MCF 10A (cell line): Measurements from ENCODE around the gene CTNNA2. TPM values are rescaled to one million over a fixed set of nuclear protein-coding genes. Genes with fewer than 3 reads are reported as not detected.

ENCODE experiments used
- BruUV-seq: library from RNA; stranded (reverse); fragments of 400-500 nt; replicated peaks from 2 replicates; lab custom pipeline; 2021; lab: Mats Ljungman, UMichigan
- CTCF ChIA-PET: fragments of 300-600 bp; sonication (Branson Sonifier 250); formaldehyde crosslinking; extraction: SDS; loops from one replicate; lab custom pipeline; 2021; ENCODE audit warnings: antibody characterized with exemption, inconsistent platforms; lab: Yijun Ruan, JAX
- POLR2A ChIA-PET: fragments of 300-600, 350-650 bp; sonication (Branson Sonifier 250); formaldehyde crosslinking; extraction: SDS; loops from one replicate; lab custom pipeline; 2020; ENCODE audit warnings: antibody characterized with exemption, inconsistent platforms; lab: Yijun Ruan, JAX
- DNase-seq: peaks from one replicate; pipeline ENCODE4 v3.0.0-alpha.2; 2018; ENCODE audit not compliant: unreplicated experiment
- H3K27ac Mint-ChIP-seq: one replicate; pipeline ENCODE4 v1.8.0; 2022; ENCODE audit warnings: mild to moderate bottlenecking, low read depth, mixed read lengths; ENCODE audit not compliant: unreplicated experiment
- H3K27me3 Mint-ChIP-seq: one replicate; pipeline ENCODE4 v1.8.0; 2022; ENCODE audit warnings: mixed read lengths; ENCODE audit not compliant: insufficient read depth, unreplicated experiment
- H3K36me3 Mint-ChIP-seq: one replicate; pipeline ENCODE4 v1.8.0; 2022; ENCODE audit warnings: mild to moderate bottlenecking, moderate library complexity, mixed read lengths; ENCODE audit not compliant: insufficient read depth, unreplicated experiment
- H3K4me1 Mint-ChIP-seq: one replicate; pipeline ENCODE4 v1.8.0; 2022; ENCODE audit warnings: mixed read lengths; ENCODE audit not compliant: insufficient read depth, unreplicated experiment
- H3K4me3 Mint-ChIP-seq: one replicate; pipeline ENCODE4 v1.8.0; 2022; ENCODE audit warnings: mild to moderate bottlenecking, moderate library complexity, mixed read lengths; ENCODE audit not compliant: unreplicated experiment
- H3K9me3 Mint-ChIP-seq: one replicate; pipeline ENCODE4 v1.8.0; 2022; ENCODE audit warnings: mixed read lengths; ENCODE audit not compliant: unreplicated experiment
- CTCF ChIP-seq: fragments of 200-600 bp; IDR thresholded peaks from one replicate; pipeline ENCODE4 v1.8.0; 2022; ENCODE audit warnings: antibody characterized with exemption, mild to moderate bottlenecking; ENCODE audit not compliant: unreplicated experiment
- intact Hi-C: fragments of 100-400 bp; cut with micrococcal nuclease; formaldehyde crosslinking; loops from 2 replicates; pipeline ENCODE4 v1.14.1; 2022
- total RNA-seq: library from RNA; stranded (reverse); gene quantifications from 2 replicates; pipeline ENCODE4 v1.2.3, GENCODE V29; 2022

The CTNNA2 gene
- total RNA-seq, 1 experiment from 2014 or later = not detected

- Mint-ChIP-seq H3K27ac (no peak overlapping the region), H3K4me1 (no peaks in the 10 kb centered on the region), H3K9me3 (no peaks in the 10 kb centered on the region), H3K4me3 (no peak overlapping the region), H3K27me3 (peaks cover 11% of the 10 kb centered on the region), H3K36me3 (no peaks in the 10 kb centered on the region)
- no peak for TF ChIP-seq CTCF
- ChIA-PET CTCF (interaction anchor here (0.6 to 1.4 kb wide), 6 partner anchors 10 to 860 kb away, joined by 3 to 6 read pairs (median 3); no protein-coding TSS in a partner anchor), POLR2A (no interaction called here)
- DNase-seq = no peak
- BruUV-seq = no TSS peak
- intact Hi-C loops = no loop called here
Measured at GRCh38 chr2:79874015-79874414, 361.2 kb downstream of the CTNNA2 start.

- Mint-ChIP-seq H3K36me3 (no peaks in the 10 kb centered on the region), H3K9me3 (no peaks in the 10 kb centered on the region), H3K27me3 (peaks cover 27% of the 10 kb centered on the region), H3K4me1 (no peaks in the 10 kb centered on the region), H3K4me3 (no peak overlapping the region), H3K27ac (no peak overlapping the region)
- intact Hi-C loops = no loop called here
- peak; percentile 32 for DNase-seq
- BruUV-seq = no TSS peak
- peak; percentile 38 for TF ChIP-seq CTCF
- POLR2A ChIA-PET = no interaction called here
- CTCF ChIA-PET = interaction anchor here (0.5 to 1.1 kb wide), 7 partner anchors 8 to 759 kb away, joined by 3 to 5 read pairs (median 3); no protein-coding TSS in a partner anchor
Measured at GRCh38 chr2:79876430-79876829, 363.6 kb downstream of the CTNNA2 start.

- no peak overlapping the region for H3K27ac Mint-ChIP-seq
- H3K36me3 Mint-ChIP-seq = peaks cover 6% of the 10 kb centered on the region
- H3K4me3 Mint-ChIP-seq = no peak overlapping the region
- no peak for DNase-seq
- intact Hi-C loops = loop anchor here (10.0 kb wide), 1 partner anchor 1528 kb away; no protein-coding TSS in a partner anchor
- H3K9me3 Mint-ChIP-seq = no peaks in the 10 kb centered on the region
- ChIA-PET CTCF (interaction anchor here (0.6 kb wide), 1 partner anchor 1292 kb away, joined by 3 read pairs; no protein-coding TSS in a partner anchor), POLR2A (no interaction called here)
- no TSS peak for BruUV-seq
- no peaks in the 10 kb centered on the region for H3K4me1 Mint-ChIP-seq
- H3K27me3 Mint-ChIP-seq = peaks cover 39% of the 10 kb centered on the region
- no peak for TF ChIP-seq CTCF
Measured at GRCh38 chr2:79882548-79882947, 369.7 kb downstream of the CTNNA2 start.

- H3K4me3 Mint-ChIP-seq = no peak overlapping the region
- peaks cover 3% of the 10 kb centered on the region for H3K36me3 Mint-ChIP-seq
- H3K9me3 Mint-ChIP-seq = no peaks in the 10 kb centered on the region
- peaks cover 28% of the 10 kb centered on the region for H3K27me3 Mint-ChIP-seq
- ChIA-PET CTCF (interaction anchor here (0.6 to 2.6 kb wide), 12 partner anchors 9 to 848 kb away, joined by 3 to 14 read pairs (median 4); no protein-coding TSS in a partner anchor), POLR2A (interaction anchor here (0.9 kb wide), 1 partner anchor 24 kb away, joined by 3 read pairs; no protein-coding TSS in a partner anchor)
- H3K27ac Mint-ChIP-seq = no peak overlapping the region
- peak; percentile 83 for TF ChIP-seq CTCF
- no TSS peak for BruUV-seq
- peak; percentile 72 for DNase-seq
- intact Hi-C loops = loop anchor here (10.0 kb wide), 1 partner anchor 1533 kb away; no protein-coding TSS in a partner anchor
- peaks cover 7% of the 10 kb centered on the region for H3K4me1 Mint-ChIP-seq
Measured at GRCh38 chr2:79887747-79888374, 375.0 kb downstream of the CTNNA2 start.
